Nephron progenitor cell (in vitro differentiated cells): ENCODE data around the gene SLC25A42.
A peak's percentile ranks its signal among the peaks of the same experiment; 100 is the strongest.
"Not testable (repeated sequence)": the region's sequence is repeated elsewhere in the genome, so short reads cannot be mapped to it uniquely, and the experiment has no call there.

Experiments used
- DNase-seq: peaks from one replicate; pipeline ENCODE4 v3.0.0; 2021
- H3K27ac Mint-ChIP-seq: 2 replicates; pipeline ENCODE4 v1.8.0; 2021; ENCODE audit warnings: mild to moderate bottlenecking, moderate library complexity, mixed read lengths
- H3K27me3 Mint-ChIP-seq: 2 replicates; pipeline ENCODE4 v1.8.0; 2021; ENCODE audit warnings: mild to moderate bottlenecking, low read depth, mixed read lengths; ENCODE audit not compliant: poor library complexity
- H3K36me3 Mint-ChIP-seq: 2 replicates; pipeline ENCODE4 v1.8.0; 2021; ENCODE audit warnings: low read depth, mixed read lengths
- H3K4me1 Mint-ChIP-seq: 2 replicates; pipeline ENCODE4 v1.8.0; 2021; ENCODE audit warnings: mixed read lengths
- H3K4me3 Mint-ChIP-seq: 2 replicates; pipeline ENCODE4 v1.8.0; 2021; ENCODE audit warnings: mild to moderate bottlenecking, moderate library complexity, mixed read lengths
- H3K9me3 Mint-ChIP-seq: 2 replicates; pipeline ENCODE4 v1.8.0; 2021; ENCODE audit warnings: mild to moderate bottlenecking, moderate library complexity, mixed read lengths
- CTCF ChIP-seq: fragments of 200-600 bp; sonication (generic); IDR thresholded peaks from 2 replicates; pipeline ENCODE4 v1.5.0; 2021; ENCODE audit warnings: antibody characterized with exemption

SLC25A42 gene

GRCh38 chr19:19145281-19145680 is 81.5 kb downstream of the SLC25A42 start:
- TF ChIP-seq CTCF: no peak
- no peak overlapping the region for H3K27ac Mint-ChIP-seq
- no peak overlapping the region for H3K4me3 Mint-ChIP-seq

GRCh38 chr19:19145684-19146608 is 82.2 kb downstream of the SLC25A42 start:
- Mint-ChIP-seq H3K36me3 (no peaks in the 10 kb centered on the region), H3K27me3 (peaks cover 26% of the 10 kb centered on the region), H3K4me1 (peaks cover 4% of the 10 kb centered on the region), H3K4me3 (no peak overlapping the region), H3K27ac (no peak overlapping the region), H3K9me3 (no peaks in the 10 kb centered on the region)
- TF ChIP-seq CTCF: peak; percentile 89
- peak; percentile 94 for DNase-seq

More at GRCh38 chr19:19145281-19145680, 81.5 kb downstream of the SLC25A42 start:
- Mint-ChIP-seq H3K36me3 (no peaks in the 10 kb centered on the region), H3K27me3 (peaks cover 32% of the 10 kb centered on the region), H3K4me1 (peaks cover 4% of the 10 kb centered on the region), H3K9me3 (no peaks in the 10 kb centered on the region)
- DNase-seq: no peak

- Mint-ChIP-seq H3K4me3 (no peak overlapping the region), H3K36me3 (no peaks in the 10 kb centered on the region), H3K9me3 (no peaks in the 10 kb centered on the region), H3K4me1 (peaks cover 4% of the 10 kb centered on the region), H3K27ac (no peak overlapping the region), H3K27me3 (peaks cover 16% of the 10 kb centered on the region)
- TF ChIP-seq CTCF: no peak
- no peak for DNase-seq
Measured at GRCh38 chr19:19146865-19147264, 83.1 kb downstream of the SLC25A42 start.

- peaks cover 12% of the 10 kb centered on the region for H3K27me3 Mint-ChIP-seq
- no peak overlapping the region for H3K27ac Mint-ChIP-seq
- DNase-seq: no peak
- H3K4me3 Mint-ChIP-seq: no peak overlapping the region
- TF ChIP-seq CTCF: no peak
- H3K4me1 Mint-ChIP-seq: no peaks in the 10 kb centered on the region
- H3K9me3 Mint-ChIP-seq: no peaks in the 10 kb centered on the region
- H3K36me3 Mint-ChIP-seq: no peaks in the 10 kb centered on the region
Measured at GRCh38 chr19:19147344-19147743, 83.5 kb downstream of the SLC25A42 start.

- H3K9me3 Mint-ChIP-seq, H3K36me3 Mint-ChIP-seq, H3K27me3 Mint-ChIP-seq, H3K4me1 Mint-ChIP-seq, H3K4me3 Mint-ChIP-seq, DNase-seq, H3K27ac Mint-ChIP-seq: not testable (repeated sequence)
Measured at GRCh38 chr19:19148504-19148903, 84.7 kb downstream of the SLC25A42 start.

- no peak for TF ChIP-seq CTCF
- Mint-ChIP-seq H3K4me1 (no peaks in the 10 kb centered on the region), H3K36me3 (no peaks in the 10 kb centered on the region), H3K27ac (no peak overlapping the region), H3K4me3 (no peak overlapping the region), H3K9me3 (no peaks in the 10 kb centered on the region), H3K27me3 (peaks cover 7% of the 10 kb centered on the region)
- DNase-seq: no peak
Measured at GRCh38 chr19:19149435-19149834, 85.6 kb downstream of the SLC25A42 start.
